SK-N-SH (cell line): ENCODE measurements around the gene SBF2. TPM values are rescaled to one million over a fixed set of nuclear protein-coding genes. Genes with fewer than 3 reads are reported as not detected.

Source experiments
- CTCF ChIA-PET: fragments of 300-600, 350-600 bp; formaldehyde crosslinking; extraction: SDS; loops from one replicate; lab custom pipeline; 2021; lab: Yijun Ruan, JAX
- POLR2A ChIA-PET: fragments of 350-600 bp; sonication (Branson Sonifier 250); formaldehyde crosslinking; extraction: SDS; loops from one replicate; lab custom pipeline; 2020; ENCODE audit warnings: antibody characterized with exemption, inconsistent platforms; lab: Yijun Ruan, JAX
- DNase-seq: peaks from one replicate; pipeline ENCODE4 v3.0.0; 2012
- H2AFZ ChIP-seq: fragments of 200-600 bp; sonication (generic); 2 replicates; pipeline ENCODE4 v1.8.1; 2016; ENCODE audit warnings: antibody characterized with exemption, mild to moderate bottlenecking, low read depth
- H3F3A ChIP-seq: fragments of 200-600 bp; sonication (generic); replicated peaks from 2 replicates; pipeline ENCODE3; 2016; ENCODE audit warnings: antibody characterized with exemption, mild to moderate bottlenecking; ENCODE audit not compliant: insufficient read depth
- H3K27ac ChIP-seq, 2 experiments: fragments of 200-500 bp in 1 of 2; fragments of 200-600 bp in 1 of 2; sonication (Bioruptor generic) in 1 of 2; sonication (generic), shearing (Covaris generic) in 1 of 2; 2 replicates each; pipeline versions ENCODE4 v1.5.1 to v1.6.1; 2014 to 2016; ENCODE audit warnings: low read depth in 2 of 2, inconsistent platforms in 1 of 2, low read length in 1 of 2, mild to moderate bottlenecking in 1 of 2, mixed read lengths in 1 of 2
- H3K27me3 ChIP-seq: fragments of 200-600 bp; sonication (generic), shearing (Covaris generic); 2 replicates; pipeline ENCODE4 v1.6.1; 2016; ENCODE audit warnings: mixed run types; ENCODE audit not compliant: insufficient read depth
- H3K36me3 ChIP-seq, 2 experiments: fragments of 200-500 bp in 1 of 2; fragments of 200-600 bp in 1 of 2; sonication (Bioruptor generic) in 1 of 2; sonication (generic) in 1 of 2; replicated peaks in 1 of 2; 2 replicates each; pipeline versions ENCODE3 to v1.5.1; 2014 to 2016; ENCODE audit warnings: low read length in 1 of 2, mild to moderate bottlenecking in 1 of 2; ENCODE audit not compliant: insufficient read depth in 2 of 2, control insufficient read depth in 1 of 2
- H3K4me1 ChIP-seq, 2 experiments: fragments of 200-500 bp in 1 of 2; fragments of 200-600 bp in 1 of 2; sonication (Bioruptor generic) in 1 of 2; sonication (generic), shearing (Covaris generic) in 1 of 2; 2 replicates each; pipeline versions ENCODE4 v1.5.1 to v1.6.1; 2014 to 2016; ENCODE audit warnings: low read depth in 1 of 2, low read length in 1 of 2, mixed run types in 1 of 2; ENCODE audit not compliant: insufficient read depth in 2 of 2, control insufficient read depth in 1 of 2
- H3K4me2 ChIP-seq: fragments of 200-600 bp; sonication (generic), shearing (Covaris generic); 2 replicates; pipeline ENCODE4 v1.6.1; 2017; ENCODE audit warnings: mixed run types
- H3K4me3 ChIP-seq, 2 experiments: fragments of 200-500 bp in 1 of 2; fragments of 200-600 bp in 1 of 2; sonication (Bioruptor generic) in 1 of 2; sonication (generic), shearing (Covaris generic) in 1 of 2; 2 replicates each; pipeline versions ENCODE4 v1.5.1 to v1.8.1; 2014 to 2016; ENCODE audit warnings: low read depth in 2 of 2, inconsistent platforms in 1 of 2, low read length in 1 of 2, mild to moderate bottlenecking in 1 of 2, mixed read lengths in 1 of 2, moderate library complexity in 1 of 2
- H3K79me2 ChIP-seq: fragments of 200-600 bp; sonication (generic); 2 replicates; pipeline ENCODE4 v1.8.1; 2017; ENCODE audit warnings: mild to moderate bottlenecking; ENCODE audit not compliant: insufficient read depth
- H3K9ac ChIP-seq: fragments of 200-600 bp; sonication (generic); 2 replicates; pipeline ENCODE4 v1.6.1; 2017; ENCODE audit warnings: mixed run types
- H3K9me2 ChIP-seq: fragments of 200-600 bp; sonication (generic); 2 replicates; pipeline ENCODE4 v1.6.1; 2017; ENCODE audit warnings: mixed run types
- H3K9me3 ChIP-seq: fragments of 200-600 bp; sonication (generic); 2 replicates; pipeline ENCODE4 v1.6.1; 2017; ENCODE audit warnings: mixed run types, mild to moderate bottlenecking, moderate library complexity
- H4K20me1 ChIP-seq: fragments of 200-600 bp; sonication (generic); 2 replicates; pipeline ENCODE4 v1.6.1; 2017; ENCODE audit warnings: mild to moderate bottlenecking, mixed run types; ENCODE audit not compliant: insufficient read depth
- ELF1 ChIP-seq: IDR thresholded peaks from 2 replicates; pipeline ENCODE4 v1.4.0; 2012
- EP300 ChIP-seq, 2 experiments: IDR thresholded peaks; 2 replicates each; pipeline versions ENCODE4 v1.4.0 to v1.6.1; 2012; ENCODE audit warnings: borderline replicate concordance in 1 of 2, low read depth in 1 of 2, low read length in 1 of 2
- GATA2 ChIP-seq: sonication (generic); formaldehyde crosslinking; IDR thresholded peaks from 2 replicates; pipeline ENCODE4 v1.5.0; 2020; ENCODE audit warnings: mild to moderate bottlenecking, missing genetic modification reagents
- MEF2A ChIP-seq: IDR thresholded peaks from 2 replicates; pipeline ENCODE4 v1.4.0; 2012; ENCODE audit warnings: low read depth, borderline replicate concordance
- RAD21 ChIP-seq: IDR thresholded peaks from 2 replicates; pipeline ENCODE4 v1.6.1; 2012; ENCODE audit warnings: mild to moderate bottlenecking, low read length
- TAF1 ChIP-seq: IDR thresholded peaks from 2 replicates; pipeline ENCODE4 v1.6.1; 2012; ENCODE audit warnings: low read depth, mild to moderate bottlenecking, low read length, moderate library complexity, borderline replicate concordance
- WGBS: methylation state at CpG from one replicate; pipeline ENCODE4 v1.1.6; 2017; ENCODE audit warnings: low lambda C conversion rate; 5-methylcytosine and 5-hydroxymethylcytosine counted together
- polyA plus RNA-seq, 3 experiments: library from polyadenylated mRNA; depleted of rRNA; stranded (reverse); fragments of >200 nt; gene quantifications; 2 replicates each; pipeline ENCODE4 v1.2.3, GENCODE V29; 2012
- TF ChIP-seq, protein P1 (sequence below): IDR thresholded peaks from 2 replicates; pipeline ENCODE4 v1.4.0; 2012; ENCODE audit warnings: low read depth, borderline replicate concordance
- TF ChIP-seq, protein P2 (sequence below): IDR thresholded peaks from 2 replicates; pipeline ENCODE4 v1.4.0; 2012; ENCODE audit warnings: low read depth
- TF ChIP-seq, protein P3 (sequence below): fragments of 150-350 bp; IDR thresholded peaks from 2 replicates; pipeline ENCODE4 v1.6.1; 2016; ENCODE audit warnings: mild to moderate bottlenecking, low read depth, low read length
- TF ChIP-seq, protein P4 (sequence below): IDR thresholded peaks from 2 replicates; pipeline ENCODE4 v1.4.0; 2012; ENCODE audit warnings: low read depth, borderline replicate concordance

The SBF2 gene
- polyA plus RNA-seq, 1 of the 3 experiments (the other 2 are of a cell fraction): 23.0 TPM

DNA sequence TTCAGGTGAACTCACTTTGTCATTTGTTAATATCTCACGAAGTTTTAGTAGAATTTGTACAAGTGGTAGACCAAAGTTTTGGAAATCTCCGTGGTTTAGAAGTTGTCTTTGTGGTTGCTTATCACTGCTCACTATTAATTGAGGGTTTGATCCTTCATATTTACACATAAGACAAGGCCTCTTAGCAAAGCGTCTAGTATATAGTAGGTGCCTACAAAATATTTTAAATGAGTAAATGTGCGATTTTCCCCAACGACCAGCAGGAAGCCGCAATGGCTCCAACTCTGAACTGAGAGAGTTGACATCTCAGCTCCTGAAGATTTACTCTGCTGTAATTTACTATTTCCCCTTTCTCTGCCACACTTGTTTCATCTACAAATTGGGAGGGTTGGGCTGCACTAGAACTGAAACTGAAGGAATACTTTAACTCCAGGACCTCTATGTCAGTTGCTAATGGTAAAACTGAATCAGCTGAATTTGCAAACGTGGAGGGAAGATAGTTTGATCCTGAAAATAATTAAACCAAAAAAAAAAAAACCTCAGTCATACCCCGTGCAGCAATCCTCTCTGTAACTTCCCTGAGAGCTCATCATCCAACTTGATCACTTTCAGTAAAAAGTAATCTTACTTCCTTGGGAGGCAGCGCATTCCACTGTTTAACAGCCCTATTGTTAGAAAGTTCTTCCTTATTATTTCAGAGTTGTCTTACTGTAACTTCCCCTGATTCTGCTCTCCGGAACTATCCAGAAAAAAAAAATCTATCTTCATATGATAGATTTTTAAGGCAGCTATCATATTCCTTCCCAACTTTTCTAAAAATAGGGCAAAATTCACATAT is 1.3 kb upstream of the SBF2 start:
- ChIA-PET POLR2A (interaction anchor here (2.1 kb wide), 1 partner anchor 9 kb away, joined by 4 read pairs; the partner anchor contains the start of gene ADM), CTCF (interaction anchor here (0.8 to 1.4 kb wide), 2 partner anchors 9 to 13 kb away, joined by 3 to 16 read pairs; partner anchors contain the start of gene ADM)
- peaks cover 39% of the 10 kb centered on the region for H3K79me2 ChIP-seq
- peak overlapping the region; percentile 98 for H2AFZ ChIP-seq
- peak overlapping the region; percentile 98 for H3K4me2 ChIP-seq
- H3K9me2 ChIP-seq: no peaks in the 10 kb centered on the region
- no peak for DNase-seq
- H3K36me3 ChIP-seq: peaks cover 0 to 3% of the 10 kb centered on the region in 2 experiments
- whole genome bisulfite sequencing: 82% methylated on average over 10 of the region's 10 CpGs
- TF ChIP-seq RAD21 (no peak), MEF2A (no peak), TAF1 (no peak), GATA2 (no peak), ELF1 (no peak), EP300 (IDR thresholded peaks at IDR 0.05; ENCODE audit: borderline replicate concordance in 1 of 2, low read depth in 1 of 2, low read length in 1 of 2) (no peak)
- TF ChIP-seq, protein P1, sequence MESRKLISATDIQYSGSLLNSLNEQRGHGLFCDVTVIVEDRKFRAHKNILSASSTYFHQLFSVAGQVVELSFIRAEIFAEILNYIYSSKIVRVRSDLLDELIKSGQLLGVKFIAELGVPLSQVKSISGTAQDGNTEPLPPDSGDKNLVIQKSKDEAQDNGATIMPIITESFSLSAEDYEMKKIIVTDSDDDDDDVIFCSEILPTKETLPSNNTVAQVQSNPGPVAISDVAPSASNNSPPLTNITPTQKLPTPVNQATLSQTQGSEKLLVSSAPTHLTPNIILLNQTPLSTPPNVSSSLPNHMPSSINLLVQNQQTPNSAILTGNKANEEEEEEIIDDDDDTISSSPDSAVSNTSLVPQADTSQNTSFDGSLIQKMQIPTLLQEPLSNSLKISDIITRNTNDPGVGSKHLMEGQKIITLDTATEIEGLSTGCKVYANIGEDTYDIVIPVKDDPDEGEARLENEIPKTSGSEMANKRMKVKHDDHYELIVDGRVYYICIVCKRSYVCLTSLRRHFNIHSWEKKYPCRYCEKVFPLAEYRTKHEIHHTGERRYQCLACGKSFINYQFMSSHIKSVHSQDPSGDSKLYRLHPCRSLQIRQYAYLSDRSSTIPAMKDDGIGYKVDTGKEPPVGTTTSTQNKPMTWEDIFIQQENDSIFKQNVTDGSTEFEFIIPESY: no peak
- TF ChIP-seq, protein P2, sequence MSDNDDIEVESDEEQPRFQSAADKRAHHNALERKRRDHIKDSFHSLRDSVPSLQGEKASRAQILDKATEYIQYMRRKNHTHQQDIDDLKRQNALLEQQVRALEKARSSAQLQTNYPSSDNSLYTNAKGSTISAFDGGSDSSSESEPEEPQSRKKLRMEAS: no peak
- TF ChIP-seq, protein P3, sequence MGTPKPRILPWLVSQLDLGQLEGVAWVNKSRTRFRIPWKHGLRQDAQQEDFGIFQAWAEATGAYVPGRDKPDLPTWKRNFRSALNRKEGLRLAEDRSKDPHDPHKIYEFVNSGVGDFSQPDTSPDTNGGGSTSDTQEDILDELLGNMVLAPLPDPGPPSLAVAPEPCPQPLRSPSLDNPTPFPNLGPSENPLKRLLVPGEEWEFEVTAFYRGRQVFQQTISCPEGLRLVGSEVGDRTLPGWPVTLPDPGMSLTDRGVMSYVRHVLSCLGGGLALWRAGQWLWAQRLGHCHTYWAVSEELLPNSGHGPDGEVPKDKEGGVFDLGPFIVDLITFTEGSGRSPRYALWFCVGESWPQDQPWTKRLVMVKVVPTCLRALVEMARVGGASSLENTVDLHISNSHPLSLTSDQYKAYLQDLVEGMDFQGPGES: no peak
- TF ChIP-seq, protein P4, sequence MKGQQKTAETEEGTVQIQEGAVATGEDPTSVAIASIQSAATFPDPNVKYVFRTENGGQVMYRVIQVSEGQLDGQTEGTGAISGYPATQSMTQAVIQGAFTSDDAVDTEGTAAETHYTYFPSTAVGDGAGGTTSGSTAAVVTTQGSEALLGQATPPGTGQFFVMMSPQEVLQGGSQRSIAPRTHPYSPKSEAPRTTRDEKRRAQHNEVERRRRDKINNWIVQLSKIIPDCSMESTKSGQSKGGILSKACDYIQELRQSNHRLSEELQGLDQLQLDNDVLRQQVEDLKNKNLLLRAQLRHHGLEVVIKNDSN: no peak
- no peaks in the 10 kb centered on the region for H3K9me3 ChIP-seq
- H3K27ac ChIP-seq: no peak overlapping the region; a peak in 1 of 4 replicates
- peak overlapping the region; percentile 93; the same call in 1 of the 2 replicates for H3K9ac ChIP-seq
- no peaks in the 10 kb centered on the region for H3K27me3 ChIP-seq
- peaks cover 11 to 20% of the 10 kb centered on the region in 2 experiments for H3K4me1 ChIP-seq
- H4K20me1 ChIP-seq: peaks cover 1% of the 10 kb centered on the region; the same call in 1 of the 2 replicates
- H3K4me3 ChIP-seq: peak overlapping the region in 1 of 2 experiments; percentile 92; a peak in 3 of 4 replicates
- H3F3A ChIP-seq: no peaks in the 10 kb centered on the region
